Measurements from ENCODE around the gene TCF4. TPM values are rescaled to one million over a fixed set of nuclear protein-coding genes. Genes with fewer than 3 reads are reported as not detected.

The TCF4 gene
- total RNA-seq, 1 experiment from 2014 or later = 12.5 TPM

- Histone ChIP-seq H3K4me2 (ENCODE audit: low read length) (no peak overlapping the region), H3K9me3 (ENCODE audit: low read length) (no peaks in the 10 kb centered on the region), H3K9ac (ENCODE audit: low read length) (no peak overlapping the region), H3K4me1 (ENCODE audit: insufficient read depth, low read length) (no peaks in the 10 kb centered on the region), H4K20me1 (ENCODE audit: low read length) (no peaks in the 10 kb centered on the region), H3K9me2 (replicated peaks; ENCODE audit: low read length) (no peaks in the 10 kb centered on the region), H3F3A (ENCODE audit: low read length, unreplicated experiment) (no peaks in the 10 kb centered on the region), H3K27ac (ENCODE audit: low read length) (no peak overlapping the region), H3K79me2 (ENCODE audit: low read length) (no peaks in the 10 kb centered on the region), H3K4me3 (ENCODE audit: low read length) (no peak overlapping the region), H3K36me3 (ENCODE audit: low read depth, low read length) (no peaks in the 10 kb centered on the region), H2AFZ (ENCODE audit: low read length) (no peak overlapping the region), H3K27me3 (ENCODE audit: low read length) (no peaks in the 10 kb centered on the region)
- no peak for DNase-seq
- no TSS peak for BruUV-seq (replicated peaks)
- ChIA-PET CTCF (no interaction called here), POLR2A (ENCODE audit: unreplicated experiment) (no interaction called here)
- no peak for TF ChIP-seq CTCF (conservative IDR thresholded peaks at IDR 0.05; ENCODE audit: low read depth, low read length)
- no peak for TF ChIP-seq EZH2 (IDR thresholded peaks at IDR 0.05; ENCODE audit: low read length, unreplicated experiment)
- no peak for TF ChIP-seq EZH2phosphoT487 (IDR thresholded peaks at IDR 0.05; ENCODE audit: borderline replicate concordance, low read length)
- ATAC-seq = no peak
- intact Hi-C loops (cut with micrococcal nuclease) = no loop called here
Measured at GRCh38 chr18:55336438-55337100, 251.4 kb downstream of the TCF4 start.

GRCh38 chr18:55334875-55335274 lies 253.1 kb downstream of the TCF4 start:
- intact Hi-C loops (cut with micrococcal nuclease) = no loop called here
- no peak overlapping the region for H3K4me2 ChIP-seq (ENCODE audit: low read length)
- no peaks in the 10 kb centered on the region for H3K9me3 ChIP-seq (ENCODE audit: low read length)
- H3K4me1 ChIP-seq (ENCODE audit: insufficient read depth, low read length) = no peaks in the 10 kb centered on the region
- no TSS peak for BruUV-seq (replicated peaks)
- H3K4me3 ChIP-seq (ENCODE audit: low read length) = no peak overlapping the region
- H4K20me1 ChIP-seq (ENCODE audit: low read length) = no peaks in the 10 kb centered on the region
- no peak for ATAC-seq
- no peak overlapping the region for H3K27ac ChIP-seq (ENCODE audit: low read length)
- no peaks in the 10 kb centered on the region for H3K27me3 ChIP-seq (ENCODE audit: low read length)
- DNase-seq = no peak
- ChIA-PET CTCF (interaction anchor here (0.6 kb wide), 1 partner anchor 239 kb away, joined by 4 read pairs; no protein-coding TSS in a partner anchor), POLR2A (ENCODE audit: unreplicated experiment) (no interaction called here)
- no peaks in the 10 kb centered on the region for H3K9me2 ChIP-seq (replicated peaks; ENCODE audit: low read length)
- no peak overlapping the region for H2AFZ ChIP-seq (ENCODE audit: low read length)
- no peak overlapping the region for H3K9ac ChIP-seq (ENCODE audit: low read length)
- H3F3A ChIP-seq (ENCODE audit: low read length, unreplicated experiment) = no peaks in the 10 kb centered on the region
- H3K79me2 ChIP-seq (ENCODE audit: low read length) = no peaks in the 10 kb centered on the region
- no peaks in the 10 kb centered on the region for H3K36me3 ChIP-seq (ENCODE audit: low read depth, low read length)
- TF ChIP-seq CTCF (conservative IDR thresholded peaks at IDR 0.05; ENCODE audit: low read depth, low read length) = no peak
- TF ChIP-seq EZH2 (IDR thresholded peaks at IDR 0.05; ENCODE audit: low read length, unreplicated experiment) = no peak
- no peak for TF ChIP-seq EZH2phosphoT487 (IDR thresholded peaks at IDR 0.05; ENCODE audit: borderline replicate concordance, low read length)

- Histone ChIP-seq H3K4me2 (ENCODE audit: low read length) (no peak overlapping the region), H3K9me2 (replicated peaks; ENCODE audit: low read length) (no peaks in the 10 kb centered on the region), H3K9me3 (ENCODE audit: low read length) (no peaks in the 10 kb centered on the region), H3F3A (ENCODE audit: low read length, unreplicated experiment) (no peaks in the 10 kb centered on the region), H3K27me3 (ENCODE audit: low read length) (no peaks in the 10 kb centered on the region), H4K20me1 (ENCODE audit: low read length) (no peaks in the 10 kb centered on the region), H2AFZ (ENCODE audit: low read length) (no peak overlapping the region), H3K27ac (ENCODE audit: low read length) (no peak overlapping the region), H3K9ac (ENCODE audit: low read length) (no peak overlapping the region), H3K4me3 (ENCODE audit: low read length) (no peak overlapping the region), H3K79me2 (ENCODE audit: low read length) (no peaks in the 10 kb centered on the region), H3K36me3 (ENCODE audit: low read depth, low read length) (no peaks in the 10 kb centered on the region), H3K4me1 (ENCODE audit: insufficient read depth, low read length) (no peaks in the 10 kb centered on the region)
- POLR2A ChIA-PET (ENCODE audit: unreplicated experiment) = interaction anchor here (0.7 kb wide), 1 partner anchor 939 kb away, joined by 3 read pairs; no protein-coding TSS in a partner anchor
- ATAC-seq = no peak
- no peak for TF ChIP-seq CTCF (conservative IDR thresholded peaks at IDR 0.05; ENCODE audit: low read depth, low read length)
- CTCF ChIA-PET = no interaction called here
- no peak for DNase-seq
- BruUV-seq (replicated peaks) = no TSS peak
- intact Hi-C loops (cut with micrococcal nuclease) = no loop called here
Measured at GRCh38 chr18:55331301-55331700, 256.7 kb downstream of the TCF4 start.
